K562 treated with DMSO at 1 percent for 12 hours (cell line): ENCODE data around the gene MRPS7. TPM values are rescaled to one million over a fixed set of nuclear protein-coding genes. Genes with fewer than 3 reads are reported as not detected.

Source experiments
- total RNA-seq: library from RNA; unstranded; fragments of 300-600 nt; gene quantifications from 2 replicates; pipeline ENCODE4 v1.2.3, GENCODE V29; 2022; ENCODE audit not compliant: insufficient read depth

Gene MRPS7
- 49.9 and 63.4 TPM in 2 replicates for total RNA-seq

DNA sequence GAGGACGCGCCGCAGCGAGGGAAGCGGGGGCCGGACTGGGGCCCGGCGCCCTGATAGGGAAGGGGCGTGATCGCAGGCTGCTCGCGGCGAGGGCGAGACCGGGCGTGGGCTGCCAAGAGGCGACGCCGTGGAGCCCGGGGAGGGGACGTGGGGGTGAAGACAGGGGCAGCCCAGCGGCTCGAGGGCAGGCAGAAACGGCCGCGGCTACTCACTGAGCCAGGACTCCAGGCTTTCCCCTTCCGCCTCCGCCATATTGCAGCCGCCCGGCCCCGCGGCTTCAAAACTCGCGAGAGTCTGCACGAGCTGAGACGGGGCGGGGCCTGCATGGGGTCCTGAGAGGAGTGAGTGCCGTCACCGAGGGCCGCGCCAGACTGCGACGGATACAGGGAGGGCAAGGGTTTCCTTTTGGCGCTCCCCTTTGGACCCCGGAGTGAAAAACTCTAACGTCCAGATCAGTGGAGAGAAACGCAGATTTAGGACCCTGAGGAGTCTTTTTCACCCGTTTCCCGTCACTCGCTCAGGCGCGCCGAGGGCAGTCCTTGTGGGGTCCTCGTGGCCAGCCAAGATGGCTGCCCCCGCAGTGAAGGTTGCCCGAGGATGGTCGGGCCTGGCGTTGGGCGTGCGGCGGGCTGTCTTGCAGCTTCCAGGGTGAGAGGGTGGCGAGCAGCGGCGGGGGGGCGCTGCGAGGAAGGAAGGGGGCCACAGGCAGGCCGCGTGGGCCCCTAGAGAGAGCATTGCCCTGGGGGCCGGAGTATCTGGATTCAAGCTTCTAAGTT lies at the start of gene MRPS7, which contains the start of gene GGA3:
Gene MRPS7, plus strand, starts transcription at position 544 of the 776 bp plus-strand sequence. Its CDS starts 22 bp downstream, at position 566.
Gene GGA3, minus strand, starts transcription at position 271 of the 776 bp plus-strand sequence. Its CDS starts 19 bp downstream, at position 252.

DNA sequence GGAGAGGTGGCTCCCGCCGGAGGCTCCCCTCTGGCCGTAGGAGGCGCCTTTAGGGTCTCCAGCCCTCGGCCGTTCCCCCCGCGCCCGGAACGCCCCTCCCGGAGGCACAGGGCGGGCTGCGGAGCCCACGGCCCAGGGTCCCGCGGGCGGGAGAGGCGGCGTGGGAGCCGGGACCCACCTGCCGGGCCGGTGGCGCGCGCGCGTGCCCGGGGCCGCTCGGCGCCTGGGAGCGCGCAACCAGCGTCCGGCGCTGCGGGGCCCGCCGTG lies 9.2 kb downstream of the MRPS7 start, which contains the start of gene MIF4GD:
Gene MIF4GD, minus strand, starts transcription at position 266 of the 267 bp plus-strand sequence. CDS start 1,036 bp downstream, outside the sequence.

DNA sequence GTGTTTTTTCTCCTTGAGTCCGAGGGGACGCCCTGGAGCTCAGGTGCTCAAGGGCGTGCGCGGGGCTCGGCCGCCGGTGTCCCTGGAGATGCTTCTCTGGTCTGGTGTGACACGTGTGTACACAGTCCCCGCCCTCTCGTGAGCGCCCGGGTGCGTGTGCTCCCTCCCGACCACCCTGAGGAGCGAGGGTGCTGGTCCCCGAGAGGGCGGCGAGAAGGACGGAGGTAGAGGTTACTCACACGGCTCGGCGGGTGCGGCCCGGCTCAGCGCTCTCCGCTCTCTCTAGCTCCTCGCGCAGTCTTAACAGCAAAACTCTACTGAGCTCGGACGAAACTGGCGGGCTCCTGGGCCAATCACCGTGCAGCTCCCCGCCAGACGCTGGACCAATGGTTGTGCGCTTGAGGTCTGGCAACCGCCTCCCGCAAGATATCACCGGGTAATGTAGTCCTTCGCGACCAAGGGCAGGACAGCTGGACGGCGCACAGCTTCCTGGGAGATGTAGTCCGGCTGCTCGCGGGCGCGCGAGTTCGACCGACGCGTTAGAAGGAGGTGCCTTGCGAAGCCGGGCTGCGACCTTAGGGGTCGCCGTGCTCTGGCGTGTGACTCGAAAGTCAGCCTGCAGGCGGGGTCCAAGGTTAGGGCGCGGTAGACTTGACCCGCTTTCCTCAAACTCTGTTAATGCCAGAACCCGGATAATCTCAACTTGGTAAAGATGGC lies 27.6 kb downstream of the MRPS7 start, which contains the start of gene SLC25A19:
Gene SLC25A19, minus strand, starts transcription at position 319 of the 717 bp plus-strand sequence. CDS start 2,669 bp downstream, outside the sequence.

Other genes with a start within 250 kb of the MRPS7 start
- gene MRPL58, start 249.2 kb upstream of the MRPS7 start, total RNA-seq: 57.3 and 66.7 TPM in 2 replicates
- 403 and 525 TPM in 2 replicates for gene ATP5PD, start 214.9 kb upstream of the MRPS7 start, total RNA-seq
- gene KCTD2, start 214.7 kb upstream of the MRPS7 start, total RNA-seq: 21.3 and 36.3 TPM in 2 replicates
- 3.1 and 5.8 TPM in 2 replicates for gene SLC16A5, start 173.9 kb upstream of the MRPS7 start, total RNA-seq
- 27.7 and 30.8 TPM in 2 replicates for gene ARMC7, start 151.9 kb upstream of the MRPS7 start, total RNA-seq
- 45.6 and 55.6 TPM in 2 replicates for gene NT5C, start 130.1 kb upstream of the MRPS7 start, total RNA-seq
- gene JPT1, start 107.4 kb upstream of the MRPS7 start, total RNA-seq: 109 and 120 TPM in 2 replicates
- 150 and 159 TPM in 2 replicates for gene SUMO2, start 78.9 kb upstream of the MRPS7 start, total RNA-seq
- gene NUP85, start 56.2 kb upstream of the MRPS7 start, total RNA-seq: 67.7 and 89.9 TPM in 2 replicates
- 27.0 and 59.2 TPM in 2 replicates for gene GGA3, start 273 bp upstream of the MRPS7 start, total RNA-seq
- gene MIF4GD, start 9.4 kb downstream of the MRPS7 start, total RNA-seq: 56.2 and 62.1 TPM in 2 replicates
- gene SLC25A19, start 27.6 kb downstream of the MRPS7 start, total RNA-seq: 23.4 and 29.5 TPM in 2 replicates
- gene GRB2, start 143.8 kb downstream of the MRPS7 start, total RNA-seq: 74.1 and 115 TPM in 2 replicates
- 27.0 and 43.8 TPM in 2 replicates for gene TMEM94, start 194.8 kb downstream of the MRPS7 start, total RNA-seq